ENCODE data around the gene PALD1. TPM values are rescaled to one million over a fixed set of nuclear protein-coding genes. Genes with fewer than 3 reads are reported as not detected.

The PALD1 gene
- total RNA-seq, 2 experiments from 2014 or later, result 6.6 to 6.8 TPM

GRCh38 chr10:70546584-70546983, 68.0 kb downstream of the PALD1 start:
- POLR2A ChIA-PET, result interaction anchor here (1.5 kb wide), 1 partner anchor 17 kb away, joined by 3 read pairs; no protein-coding TSS in a partner anchor
- no peak for ATAC-seq
- intact Hi-C loops (cut with micrococcal nuclease), result no loop called here

GRCh38 chr10:70549351-70549961, 70.9 kb downstream of the PALD1 start:
- Mint-ChIP-seq H3K27ac (no peak overlapping the region), H3K36me3 (ENCODE audit: low read depth) (no peaks in the 10 kb centered on the region), H3K4me3 (no peak overlapping the region), H3K9me3 (no peaks in the 10 kb centered on the region), H3K27me3 (no peaks in the 10 kb centered on the region), H3K4me1 (ENCODE audit: low read depth) (no peaks in the 10 kb centered on the region)
- intact Hi-C loops (cut with micrococcal nuclease), result no loop called here
- CTCF ChIA-PET, result interaction anchor here (0.8 to 6.0 kb wide), 19 partner anchors 9 to 329 kb away, joined by 3 to 83 read pairs (median 3); no protein-coding TSS in a partner anchor
- no peak for TF ChIP-seq CTCF (IDR thresholded peaks at IDR 0.05)
- POLR2A ChIA-PET, result no interaction called here
- DNase-seq, result no peak
- peak; percentile 32 for ATAC-seq

More at GRCh38 chr10:70546584-70546983, 68.0 kb downstream of the PALD1 start:
- H3K9me3 Mint-ChIP-seq, result no peaks in the 10 kb centered on the region
- no peak overlapping the region for H3K27ac Mint-ChIP-seq
- no peaks in the 10 kb centered on the region for H3K4me1 Mint-ChIP-seq (ENCODE audit: low read depth)
- CTCF ChIA-PET, result interaction anchor here (0.7 to 1.4 kb wide), 3 partner anchors 12 to 332 kb away, joined by 3 to 5 read pairs (median 3); no protein-coding TSS in a partner anchor
- DNase-seq, result no peak
- H3K36me3 Mint-ChIP-seq (ENCODE audit: low read depth), result no peaks in the 10 kb centered on the region
- no peak overlapping the region for H3K4me3 Mint-ChIP-seq
- TF ChIP-seq CTCF (IDR thresholded peaks at IDR 0.05), result no peak
- no peaks in the 10 kb centered on the region for H3K27me3 Mint-ChIP-seq

GRCh38 chr10:70549962-70550458, 71.4 kb downstream of the PALD1 start:
- ChIA-PET POLR2A (no interaction called here), CTCF (interaction anchor here (0.7 to 6.0 kb wide), 24 partner anchors 9 to 331 kb away, joined by 3 to 83 read pairs (median 3); no protein-coding TSS in a partner anchor)
- TF ChIP-seq CTCF (IDR thresholded peaks at IDR 0.05), result peak; percentile 86
- no peak overlapping the region for H3K27ac Mint-ChIP-seq
- H3K4me3 Mint-ChIP-seq, result no peak overlapping the region
- H3K4me1 Mint-ChIP-seq (ENCODE audit: low read depth), result no peaks in the 10 kb centered on the region
- no peaks in the 10 kb centered on the region for H3K9me3 Mint-ChIP-seq
- H3K36me3 Mint-ChIP-seq (ENCODE audit: low read depth), result no peaks in the 10 kb centered on the region
- intact Hi-C loops (cut with micrococcal nuclease), result loop anchor here (2.0 to 10.0 kb wide), 2 partner anchors 65 to 209 kb away; no protein-coding TSS in a partner anchor
- DNase-seq (peak; percentile 87), ATAC-seq (peak; percentile 96)
- H3K27me3 Mint-ChIP-seq, result no peaks in the 10 kb centered on the region

- DNase-seq (no peak), ATAC-seq (no peak)
- POLR2A ChIA-PET, result interaction anchor here (0.6 kb wide), 1 partner anchor 86 kb away, joined by 3 read pairs; no protein-coding TSS in a partner anchor
- no peaks in the 10 kb centered on the region for H3K9me3 Mint-ChIP-seq
- TF ChIP-seq CTCF (IDR thresholded peaks at IDR 0.05), result no peak
- H3K27ac Mint-ChIP-seq, result no peak overlapping the region
- no peak overlapping the region for H3K4me3 Mint-ChIP-seq
- CTCF ChIA-PET, result interaction anchor here (0.7 to 6.0 kb wide), 20 partner anchors 9 to 331 kb away, joined by 3 to 83 read pairs (median 3); no protein-coding TSS in a partner anchor
- intact Hi-C loops (cut with micrococcal nuclease), result loop anchor here (2.0 to 10.0 kb wide), 2 partner anchors 64 to 208 kb away; no protein-coding TSS in a partner anchor
- no peaks in the 10 kb centered on the region for H3K27me3 Mint-ChIP-seq
- H3K4me1 Mint-ChIP-seq (ENCODE audit: low read depth), result no peaks in the 10 kb centered on the region
- no peaks in the 10 kb centered on the region for H3K36me3 Mint-ChIP-seq (ENCODE audit: low read depth)
These were observed 71.9 kb downstream of the PALD1 start for GRCh38 chr10:70550459-70550858.

- Mint-ChIP-seq H3K27me3 (no peaks in the 10 kb centered on the region), H3K27ac (no peak overlapping the region), H3K9me3 (no peaks in the 10 kb centered on the region), H3K36me3 (ENCODE audit: low read depth) (no peaks in the 10 kb centered on the region), H3K4me3 (no peak overlapping the region), H3K4me1 (ENCODE audit: low read depth) (no peaks in the 10 kb centered on the region)
- intact Hi-C loops (cut with micrococcal nuclease), result loop anchor here (2.0 to 10.0 kb wide), 2 partner anchors 63 to 207 kb away; no protein-coding TSS in a partner anchor
- ATAC-seq, result no peak
- DNase-seq, result no peak
- ChIA-PET CTCF (interaction anchor here (0.6 to 6.0 kb wide), 8 partner anchors 8 to 330 kb away, joined by 3 to 83 read pairs (median 5); no protein-coding TSS in a partner anchor), POLR2A (no interaction called here)
- TF ChIP-seq CTCF (IDR thresholded peaks at IDR 0.05), result no peak
These were observed 72.9 kb downstream of the PALD1 start for GRCh38 chr10:70551466-70551865.
